T-helper 1 cell (primary cell): ENCODE results near the gene GNL1.
"Not testable (repeated sequence)": the region's sequence is repeated elsewhere in the genome, so short reads cannot be mapped to it uniquely, and the experiment has no call there.

Experiments used
- DNase-seq, 5 donors: peaks; one replicate each; pipeline ENCODE4 v3.0.0-alpha.2; 2012 to 2020

Gene GNL1

DNA sequence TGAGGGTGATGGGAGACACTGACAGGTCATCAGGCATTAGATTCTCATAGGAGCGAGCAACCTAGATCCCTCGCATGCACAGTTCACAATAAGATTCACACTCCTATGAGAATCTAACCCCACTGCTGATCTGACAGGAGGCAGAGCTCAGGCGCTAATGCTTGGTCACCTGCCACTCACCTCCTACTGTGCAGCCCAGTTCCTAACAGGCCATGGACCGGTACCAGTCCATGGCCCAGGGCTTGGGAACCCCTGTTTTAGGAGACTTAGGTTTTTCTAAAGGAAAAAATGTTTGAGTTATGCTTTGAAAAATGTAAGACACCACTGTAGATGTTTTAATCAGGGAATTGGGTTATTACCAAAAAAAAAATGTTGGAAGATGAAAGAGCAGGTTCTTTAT, 60.3 kb downstream of the GNL1 start:
- no peak for DNase-seq

DNA sequence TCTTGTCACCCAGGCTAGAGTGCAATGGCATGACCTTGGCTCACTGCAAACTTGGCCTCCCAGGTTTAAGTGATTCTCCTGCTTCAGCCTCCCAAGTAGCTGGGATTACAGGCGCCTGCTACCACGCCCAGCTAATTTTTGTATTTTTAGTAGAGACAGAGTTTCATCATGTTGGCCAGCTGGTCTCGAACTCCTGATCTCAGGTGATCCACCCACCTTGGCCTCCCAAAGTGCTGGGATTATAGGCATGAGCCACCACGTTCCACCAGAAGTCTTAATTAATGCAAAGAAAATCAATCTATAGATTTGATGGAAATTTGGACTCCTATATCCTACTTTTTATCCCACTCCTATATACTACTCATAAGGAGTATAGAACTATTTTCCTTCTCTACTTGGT, 61.2 kb downstream of the GNL1 start:
- DNase-seq = not testable (repeated sequence)

DNA sequence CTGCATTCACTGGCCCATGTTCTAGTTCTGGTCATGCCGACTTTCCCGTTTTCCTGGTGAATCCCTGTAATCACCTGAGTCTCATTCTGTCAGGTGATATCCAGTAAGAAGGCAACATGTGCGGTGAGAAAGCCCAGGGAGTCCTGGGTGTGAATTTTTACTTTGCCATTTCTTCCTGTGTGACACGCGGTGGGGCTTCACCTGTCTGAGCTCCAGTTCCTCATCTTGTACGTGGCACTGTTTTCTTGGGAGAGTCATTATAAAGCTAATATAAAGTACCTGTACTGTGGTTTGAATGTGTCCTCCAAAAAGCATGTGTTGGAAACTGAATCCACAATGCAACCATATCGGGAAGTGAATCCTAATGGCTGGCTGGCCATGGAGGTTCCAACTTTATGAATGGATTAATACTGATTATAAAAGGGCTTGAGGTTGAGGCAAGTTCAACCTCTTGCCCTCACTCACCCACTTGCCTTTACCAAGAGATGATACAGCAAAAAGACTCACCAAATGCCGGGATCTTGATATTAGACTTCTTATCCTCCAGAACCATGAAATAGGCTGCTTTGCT, 61.9 kb downstream of the GNL1 start:
- DNase-seq = no peak

DNA sequence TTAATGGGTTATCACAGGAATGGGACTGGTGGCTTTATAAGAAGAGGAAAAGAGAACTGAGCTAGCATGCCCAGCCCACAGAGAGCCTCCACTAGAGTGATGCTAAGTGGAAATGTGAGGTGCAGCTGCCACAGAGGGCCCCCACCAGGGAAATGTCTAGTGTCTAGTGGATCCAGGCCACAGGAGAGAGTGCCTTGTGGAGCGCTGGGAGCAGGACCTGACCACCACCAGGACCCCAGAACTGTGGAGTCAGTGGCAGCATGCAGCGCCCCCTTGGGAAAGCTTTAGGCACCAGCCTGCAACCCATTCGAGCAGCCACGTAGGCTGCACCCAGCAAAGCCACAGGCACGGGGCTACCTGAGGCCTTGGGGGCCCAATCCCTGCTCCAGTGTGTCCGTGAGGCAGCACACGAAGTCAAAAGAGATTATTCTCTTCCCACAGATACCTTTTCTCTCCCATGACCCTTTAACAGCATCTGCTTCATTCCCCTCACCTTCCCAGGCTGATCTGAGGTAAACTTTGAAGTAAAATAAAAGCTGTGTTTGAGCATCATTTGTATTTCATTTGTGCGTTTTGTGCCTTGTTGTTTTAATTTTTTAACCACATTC, 62.5 kb downstream of the GNL1 start:
- peak in 3 of 5 donors; percentile 16 to 39 (median 22) for DNase-seq

DNA sequence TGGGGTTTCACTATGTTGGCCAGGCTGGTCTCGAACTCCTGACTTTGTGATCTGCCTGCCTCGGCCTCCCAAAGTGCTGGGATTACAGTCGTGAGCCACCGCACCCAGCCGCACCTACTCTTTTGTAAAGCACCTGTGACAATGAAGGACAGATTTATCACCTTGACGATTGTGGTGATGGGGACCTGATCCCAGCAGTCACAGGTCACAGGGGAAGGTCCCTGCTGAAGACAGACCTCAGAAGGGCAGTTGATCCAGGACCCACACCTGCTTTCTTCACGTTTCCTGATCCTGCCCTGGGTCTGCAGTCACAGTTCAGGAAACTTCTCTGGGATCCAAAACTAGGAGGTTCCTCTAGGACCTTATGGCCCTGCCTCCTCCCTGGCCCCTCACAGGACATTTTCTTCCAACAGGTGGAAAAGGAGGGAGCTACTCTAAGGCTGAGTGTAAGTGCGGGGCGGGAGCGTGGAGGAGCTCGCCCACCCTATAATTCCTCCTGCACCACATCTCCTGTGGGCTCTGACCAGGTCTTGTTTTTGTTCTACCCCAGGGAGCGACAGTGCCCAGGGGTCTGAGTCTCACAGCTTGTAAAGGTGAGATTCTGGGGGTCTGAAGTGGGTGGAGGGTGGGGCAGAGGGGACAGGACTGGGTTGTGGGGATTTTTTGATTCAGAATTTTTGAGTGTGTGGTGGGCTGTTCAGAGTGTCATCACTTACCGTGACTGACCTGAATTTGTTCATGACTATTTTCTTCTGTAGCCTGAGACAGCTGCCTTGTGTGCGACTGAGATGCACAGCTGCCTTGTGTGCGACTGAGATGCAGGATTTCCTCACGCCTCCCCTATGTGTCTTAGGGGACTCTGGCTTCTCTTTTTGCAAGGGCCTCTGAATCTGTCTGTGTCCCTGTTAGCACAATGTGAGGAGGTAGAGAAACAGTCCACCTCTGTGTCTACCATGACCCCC, 64.0 kb downstream of the GNL1 start:
- peak in 1 of 5 donors; percentile 44 for DNase-seq
